ENCODE measurements around the gene GDPD4. TPM values are rescaled to one million over a fixed set of nuclear protein-coding genes. Genes with fewer than 3 reads are reported as not detected.

The GDPD4 gene
- total RNA-seq, 1 experiment from 2014 or later: not detected

DNA sequence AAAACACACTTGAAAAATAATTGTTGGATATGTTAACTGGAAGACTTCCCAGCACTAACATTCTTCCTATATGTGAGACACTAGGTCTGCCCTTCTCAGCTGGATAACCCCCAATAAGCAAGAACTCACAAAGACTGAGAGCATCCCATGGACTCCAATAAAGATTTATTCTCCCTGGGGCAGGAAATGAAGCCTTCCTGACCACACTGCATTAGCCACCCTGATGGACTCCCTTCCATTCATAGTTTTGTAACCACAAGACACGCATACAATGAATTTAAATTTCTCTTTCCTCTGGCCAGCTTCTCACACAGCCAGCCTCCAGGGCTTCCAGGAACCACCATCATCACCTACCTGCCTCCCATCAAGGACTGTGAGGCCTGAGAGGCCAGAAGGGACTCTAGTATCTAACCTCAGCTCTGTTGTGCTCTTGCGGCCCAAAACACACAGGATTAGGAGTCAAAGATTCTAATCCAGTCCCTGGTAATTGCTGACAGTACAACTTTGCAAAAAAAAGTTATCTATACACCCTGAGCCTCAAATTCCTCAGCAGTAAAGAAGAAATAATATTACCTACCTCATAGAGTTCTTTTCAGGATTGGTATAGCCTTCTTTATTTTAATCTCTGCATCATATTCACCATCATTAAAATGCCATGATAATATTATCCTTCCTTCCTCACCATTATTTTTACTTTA lies 45.6 kb upstream of the GDPD4 start:
- Histone ChIP-seq H3K36me3 (ENCODE audit: control insufficient read depth, insufficient read depth, low read length) (no peaks in the 10 kb centered on the region), H3K9me3 (ENCODE audit: control insufficient read depth, insufficient read depth, low read depth, low read length) (no peaks in the 10 kb centered on the region), H3K4me1 (ENCODE audit: control insufficient read depth, insufficient read depth, low read length) (no peaks in the 10 kb centered on the region), H3K27ac (ENCODE audit: low read length) (no peak overlapping the region), H3K27me3 (ENCODE audit: control insufficient read depth, insufficient read depth, low read length) (no peaks in the 10 kb centered on the region), H3K4me3 (ENCODE audit: low read depth in 2 of 2, low read length in 2 of 2) (no peak overlapping the region)
- ChIA-PET CTCF (no interaction called here), POLR2A (no interaction called here)
- no TSS peak for BruUV-seq (replicated peaks)
- ATAC-seq (no peak), DNase-seq (ENCODE audit: low read depth, low spot score) (no peak)
- intact Hi-C loops (cut with micrococcal nuclease; ENCODE audit: unreplicated experiment): no loop called here
- TF ChIP-seq TCF7L2 (IDR thresholded peaks at IDR 0.05; ENCODE audit: low read depth, low read length) (no peak), POLR2AphosphoS5 (IDR thresholded peaks at IDR 0.05; ENCODE audit: low read depth, low read length) (no peak), SIN3A (IDR thresholded peaks at IDR 0.05; ENCODE audit: borderline replicate concordance, insufficient read depth, low read depth, low read length) (no peak)
- TF ChIP-seq, protein P1, sequence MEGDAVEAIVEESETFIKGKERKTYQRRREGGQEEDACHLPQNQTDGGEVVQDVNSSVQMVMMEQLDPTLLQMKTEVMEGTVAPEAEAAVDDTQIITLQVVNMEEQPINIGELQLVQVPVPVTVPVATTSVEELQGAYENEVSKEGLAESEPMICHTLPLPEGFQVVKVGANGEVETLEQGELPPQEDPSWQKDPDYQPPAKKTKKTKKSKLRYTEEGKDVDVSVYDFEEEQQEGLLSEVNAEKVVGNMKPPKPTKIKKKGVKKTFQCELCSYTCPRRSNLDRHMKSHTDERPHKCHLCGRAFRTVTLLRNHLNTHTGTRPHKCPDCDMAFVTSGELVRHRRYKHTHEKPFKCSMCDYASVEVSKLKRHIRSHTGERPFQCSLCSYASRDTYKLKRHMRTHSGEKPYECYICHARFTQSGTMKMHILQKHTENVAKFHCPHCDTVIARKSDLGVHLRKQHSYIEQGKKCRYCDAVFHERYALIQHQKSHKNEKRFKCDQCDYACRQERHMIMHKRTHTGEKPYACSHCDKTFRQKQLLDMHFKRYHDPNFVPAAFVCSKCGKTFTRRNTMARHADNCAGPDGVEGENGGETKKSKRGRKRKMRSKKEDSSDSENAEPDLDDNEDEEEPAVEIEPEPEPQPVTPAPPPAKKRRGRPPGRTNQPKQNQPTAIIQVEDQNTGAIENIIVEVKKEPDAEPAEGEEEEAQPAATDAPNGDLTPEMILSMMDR (IDR thresholded peaks at IDR 0.05): no peak
- TF ChIP-seq, protein P2, sequence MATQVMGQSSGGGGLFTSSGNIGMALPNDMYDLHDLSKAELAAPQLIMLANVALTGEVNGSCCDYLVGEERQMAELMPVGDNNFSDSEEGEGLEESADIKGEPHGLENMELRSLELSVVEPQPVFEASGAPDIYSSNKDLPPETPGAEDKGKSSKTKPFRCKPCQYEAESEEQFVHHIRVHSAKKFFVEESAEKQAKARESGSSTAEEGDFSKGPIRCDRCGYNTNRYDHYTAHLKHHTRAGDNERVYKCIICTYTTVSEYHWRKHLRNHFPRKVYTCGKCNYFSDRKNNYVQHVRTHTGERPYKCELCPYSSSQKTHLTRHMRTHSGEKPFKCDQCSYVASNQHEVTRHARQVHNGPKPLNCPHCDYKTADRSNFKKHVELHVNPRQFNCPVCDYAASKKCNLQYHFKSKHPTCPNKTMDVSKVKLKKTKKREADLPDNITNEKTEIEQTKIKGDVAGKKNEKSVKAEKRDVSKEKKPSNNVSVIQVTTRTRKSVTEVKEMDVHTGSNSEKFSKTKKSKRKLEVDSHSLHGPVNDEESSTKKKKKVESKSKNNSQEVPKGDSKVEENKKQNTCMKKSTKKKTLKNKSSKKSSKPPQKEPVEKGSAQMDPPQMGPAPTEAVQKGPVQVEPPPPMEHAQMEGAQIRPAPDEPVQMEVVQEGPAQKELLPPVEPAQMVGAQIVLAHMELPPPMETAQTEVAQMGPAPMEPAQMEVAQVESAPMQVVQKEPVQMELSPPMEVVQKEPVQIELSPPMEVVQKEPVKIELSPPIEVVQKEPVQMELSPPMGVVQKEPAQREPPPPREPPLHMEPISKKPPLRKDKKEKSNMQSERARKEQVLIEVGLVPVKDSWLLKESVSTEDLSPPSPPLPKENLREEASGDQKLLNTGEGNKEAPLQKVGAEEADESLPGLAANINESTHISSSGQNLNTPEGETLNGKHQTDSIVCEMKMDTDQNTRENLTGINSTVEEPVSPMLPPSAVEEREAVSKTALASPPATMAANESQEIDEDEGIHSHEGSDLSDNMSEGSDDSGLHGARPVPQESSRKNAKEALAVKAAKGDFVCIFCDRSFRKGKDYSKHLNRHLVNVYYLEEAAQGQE (IDR thresholded peaks at IDR 0.05; ENCODE audit: insufficient read depth in 1 of 2, low read depth in 2 of 2, low read length in 1 of 2): no peak
- in situ Hi-C loops (cut with HindIII; ENCODE audit: low pct_unique_long_range_greater_than_20kb, low sequenced_read_pairs): no loop called here

DNA sequence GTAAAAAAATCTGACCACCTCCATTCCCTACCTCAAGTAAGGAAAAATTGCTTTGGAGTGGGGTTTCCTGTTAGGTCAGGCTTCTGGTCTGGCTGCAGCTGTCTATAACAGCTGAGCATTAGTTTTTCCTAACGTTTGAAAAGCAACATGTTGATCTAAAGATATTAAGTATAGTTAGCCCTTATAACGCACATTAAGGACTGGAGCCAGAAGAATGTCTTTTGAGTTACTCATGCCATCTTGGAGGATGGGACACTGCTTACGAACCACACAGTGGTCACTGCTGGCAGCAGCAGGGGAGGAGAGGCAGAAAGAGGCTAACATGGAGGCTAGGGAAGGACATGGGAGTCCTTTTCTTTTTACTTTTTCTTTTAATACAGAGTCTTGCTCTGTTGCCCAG lies 44.1 kb upstream of the GDPD4 start:
- no TSS peak for BruUV-seq (replicated peaks)
- in situ Hi-C loops (cut with HindIII; ENCODE audit: low pct_unique_long_range_greater_than_20kb, low sequenced_read_pairs): no loop called here
- intact Hi-C loops (cut with micrococcal nuclease; ENCODE audit: unreplicated experiment): no loop called here
- Histone ChIP-seq H3K4me3 (ENCODE audit: low read depth in 2 of 2, low read length in 2 of 2) (no peak overlapping the region), H3K36me3 (ENCODE audit: control insufficient read depth, insufficient read depth, low read length) (no peaks in the 10 kb centered on the region), H3K27ac (ENCODE audit: low read length) (no peak overlapping the region), H3K27me3 (ENCODE audit: control insufficient read depth, insufficient read depth, low read length) (no peaks in the 10 kb centered on the region), H3K9me3 (ENCODE audit: control insufficient read depth, insufficient read depth, low read depth, low read length) (no peaks in the 10 kb centered on the region), H3K4me1 (ENCODE audit: control insufficient read depth, insufficient read depth, low read length) (no peaks in the 10 kb centered on the region)
- ATAC-seq (no peak), DNase-seq (ENCODE audit: low read depth, low spot score) (no peak)
- CTCF ChIA-PET: no interaction called here
- POLR2A ChIA-PET: no interaction called here
- TF ChIP-seq SIN3A (IDR thresholded peaks at IDR 0.05; ENCODE audit: borderline replicate concordance, insufficient read depth, low read depth, low read length) (no peak), TCF7L2 (IDR thresholded peaks at IDR 0.05; ENCODE audit: low read depth, low read length) (no peak), POLR2AphosphoS5 (IDR thresholded peaks at IDR 0.05; ENCODE audit: low read depth, low read length) (no peak)
- TF ChIP-seq, protein P1 (IDR thresholded peaks at IDR 0.05): no peak
